Measurements from ENCODE around the gene CABP4. TPM values are rescaled to one million over a fixed set of nuclear protein-coding genes. Genes with fewer than 3 reads are reported as not detected.

CABP4 gene
- polyA plus RNA-seq (2013, experiment 1 of 2; ENCODE audit: insufficient read length): not detected
- not detected for polyA plus RNA-seq (2013, experiment 2 of 2; ENCODE audit: insufficient read length)

GRCh38 chr11:67455054-67455453, at the start of gene CABP4:
TSS of gene CABP4 (plus strand) at chr11:67455354. CDS start at chr11:67455424, 70 bp downstream.
- no peak for DNase-seq

GRCh38 chr11:67405688-67406339, 49.3 kb upstream of the CABP4 start:
- no peak for DNase-seq

- DNase-seq: no peak
Observed at GRCh38 chr11:67406420-67406968, 48.7 kb upstream of the CABP4 start.

- no peak for DNase-seq
Observed at GRCh38 chr11:67406969-67407687, 48.0 kb upstream of the CABP4 start.

- no peak for DNase-seq
Observed at GRCh38 chr11:67407688-67408163, 47.4 kb upstream of the CABP4 start.

GRCh38 chr11:67408437-67409200, 46.5 kb upstream of the CABP4 start:
- no peak for DNase-seq

- DNase-seq: no peak
Observed at GRCh38 chr11:67409261-67409666, 45.9 kb upstream of the CABP4 start.

- no peak for DNase-seq
Observed at GRCh38 chr11:67409781-67410368, 45.3 kb upstream of the CABP4 start.

- no peak for DNase-seq
Observed at GRCh38 chr11:67410369-67410831, 44.8 kb upstream of the CABP4 start.

GRCh38 chr11:67410984-67411784, 44.0 kb upstream of the CABP4 start:
- no peak for DNase-seq

GRCh38 chr11:67411785-67412152, 43.4 kb upstream of the CABP4 start:
- no peak for DNase-seq

- DNase-seq: no peak
Observed at GRCh38 chr11:67412495-67413179, 42.5 kb upstream of the CABP4 start.

- no peak for DNase-seq
Observed at GRCh38 chr11:67413266-67413849, 41.8 kb upstream of the CABP4 start.

GRCh38 chr11:67415501-67416304, 39.5 kb upstream of the CABP4 start, which contains the start of gene CARNS1:
TSS of gene CARNS1 (plus strand) at chr11:67415678. CDS start at chr11:67416200, 522 bp downstream.
- no peak for DNase-seq

GRCh38 chr11:67416416-67417335, 38.5 kb upstream of the CABP4 start:
- no peak for DNase-seq

GRCh38 chr11:67417425-67417824, 37.7 kb upstream of the CABP4 start:
- DNase-seq: no peak

- no peak for DNase-seq
Observed at GRCh38 chr11:67418476-67419281, 36.5 kb upstream of the CABP4 start.

Data from fibroblast of skin of back (primary cell).